Stimulated activated naive CD4-positive, alpha-beta T cell (primary cell): ENCODE data around the gene PODXL2.
A peak's percentile ranks its signal among the peaks of the same experiment; 100 is the strongest.
"Not testable (repeated sequence)": the region's sequence is repeated elsewhere in the genome, so short reads cannot be mapped to it uniquely, and the experiment has no call there.

ENCODE experiments used
- DNase-seq, 6 experiments: peaks; one replicate each; lab custom pipeline; 2025; lab: John Stamatoyannopoulos, UW

PODXL2 gene

GRCh38 chr3:127690106-127690505, 61.1 kb downstream of the PODXL2 start:
- no peak for DNase-seq

- no peak for DNase-seq
Measured at GRCh38 chr3:127690823-127691452, 62.0 kb downstream of the PODXL2 start.

- no peak for DNase-seq
Measured at GRCh38 chr3:127691489-127691888, 62.5 kb downstream of the PODXL2 start.

GRCh38 chr3:127691974-127692373, 63.0 kb downstream of the PODXL2 start:
- no peak for DNase-seq

- DNase-seq: no peak
Measured at GRCh38 chr3:127692501-127693335, 63.7 kb downstream of the PODXL2 start.

GRCh38 chr3:127693336-127693843, 64.4 kb downstream of the PODXL2 start:
- no peak for DNase-seq

- peak; percentile 8 to 40 (median 25) for DNase-seq
Measured at GRCh38 chr3:127694467-127695215, 65.7 kb downstream of the PODXL2 start.

- peak in 4 of 6 experiments; percentile 28 to 42 (median 33) for DNase-seq
Measured at GRCh38 chr3:127697551-127698240, 68.7 kb downstream of the PODXL2 start.

GRCh38 chr3:127698286-127698685, 69.3 kb downstream of the PODXL2 start:
- no peak for DNase-seq

- DNase-seq: no peak
Measured at GRCh38 chr3:127698691-127699415, 69.9 kb downstream of the PODXL2 start.

GRCh38 chr3:127699416-127700300, 70.7 kb downstream of the PODXL2 start:
- DNase-seq: no peak

- DNase-seq: no peak
Measured at GRCh38 chr3:127700406-127700805, 71.4 kb downstream of the PODXL2 start.

- DNase-seq: no peak
Measured at GRCh38 chr3:127701280-127701911, 72.4 kb downstream of the PODXL2 start.

GRCh38 chr3:127702151-127702578, 73.2 kb downstream of the PODXL2 start:
- DNase-seq: no peak

GRCh38 chr3:127704840-127705239, 75.9 kb downstream of the PODXL2 start:
- not testable (repeated sequence) for DNase-seq

- DNase-seq: no peak
Measured at GRCh38 chr3:127706312-127706711, 77.3 kb downstream of the PODXL2 start.

GRCh38 chr3:127706785-127707351, 77.9 kb downstream of the PODXL2 start:
- DNase-seq: no peak

- no peak for DNase-seq
Measured at GRCh38 chr3:127707851-127708411, 78.9 kb downstream of the PODXL2 start.

- no peak for DNase-seq
Measured at GRCh38 chr3:127708837-127709236, 79.9 kb downstream of the PODXL2 start.
